H1 (cell line): ENCODE results near the gene CGB2. TPM values are rescaled to one million over a fixed set of nuclear protein-coding genes. Genes with fewer than 3 reads are reported as not detected.

Source experiments
- SIX5 ChIP-seq: IDR thresholded peaks from 2 replicates; pipeline ENCODE4 v1.6.1; 2011; ENCODE audit warnings: mild to moderate bottlenecking, low read depth, low read length
- polyA plus RNA-seq, 7 experiments: library from polyadenylated mRNA; depleted of rRNA in 3 of 7; stranded (reverse) in 5 of 7; unstranded in 2 of 7; fragments of >200 nt in 5 of 7; fragments of 200-250 nt in 2 of 7; gene quantifications; 1 replicate in 5 of 7; 2 replicates in 1 of 7; 4 replicates in 1 of 7; pipeline versions ENCODE4 v1.2.1 to v1.2.3, GENCODE V29; 2011 to 2013; ENCODE audit warnings: missing spikeins in 2 of 7, mixed read lengths in 2 of 7
- total RNA-seq: library from RNA; stranded (reverse); fragmentation: NEBNext Ultra II Directional; extraction: Animal tissue kit (Norgen Biotek cat#: 25700); gene quantifications from 2 replicates; pipeline ENCODE4 v1.2.1, GENCODE V29; 2021

Gene CGB2
- total and polyA plus RNA-seq, 2 of the 8 experiments (the other 6 are each of a cell fraction or from before 2014, with no cell fraction given) = 0.71 to 3.2 TPM

DNA sequence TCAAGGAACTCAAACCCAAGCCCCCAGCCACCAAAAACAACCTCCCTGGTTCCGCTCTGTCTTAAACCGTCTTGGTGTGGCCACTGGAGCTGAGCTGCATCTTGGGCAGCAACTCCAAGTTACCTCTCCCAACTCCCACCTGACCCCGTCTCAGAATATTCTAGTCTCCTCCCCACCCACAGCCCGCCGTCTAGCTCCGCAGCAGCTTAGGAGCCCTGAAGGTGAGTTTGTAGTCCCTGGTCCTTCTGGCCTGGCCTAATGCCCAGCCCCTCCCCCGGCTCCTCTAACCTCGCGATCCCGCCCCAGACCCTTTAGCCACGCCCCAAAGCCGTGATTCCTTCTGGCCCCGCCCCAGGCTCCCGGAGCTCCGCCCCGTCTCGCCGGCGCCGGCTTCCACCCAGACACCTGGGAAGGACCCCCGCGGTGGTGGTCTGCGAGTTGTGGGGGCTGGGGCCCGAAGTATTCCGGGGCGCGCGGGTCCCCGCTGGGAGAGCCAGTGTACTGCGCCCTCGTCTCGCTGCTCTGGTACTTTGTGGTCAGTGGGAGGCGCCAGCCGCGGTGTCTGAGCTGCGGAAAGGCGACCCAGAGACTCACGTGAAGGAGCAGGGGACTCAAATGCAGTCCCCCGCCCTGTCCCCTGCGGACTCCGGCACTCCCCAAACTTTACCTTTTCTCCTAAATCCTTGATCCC is 12.3 kb upstream of the CGB2 start (continued):
- no peak for TF ChIP-seq SIX5
